HS-5 (cell line): ENCODE data around the gene MLYCD.

Experiments used
- DNase-seq: peaks from one replicate; pipeline ENCODE4 v3.0.0-alpha.2; 2012; ENCODE audit warnings: low read depth

The MLYCD gene

GRCh38 chr16:83925957-83926725 lies 27.2 kb downstream of the MLYCD start:
- DNase-seq = no peak

GRCh38 chr16:83926726-83927397 lies 27.9 kb downstream of the MLYCD start:
- peak; percentile 28 for DNase-seq

GRCh38 chr16:83928341-83929055 lies 29.6 kb downstream of the MLYCD start:
- no peak for DNase-seq

GRCh38 chr16:83929811-83930555 lies 31.1 kb downstream of the MLYCD start:
- DNase-seq = no peak

GRCh38 chr16:83930730-83931500 lies 32.0 kb downstream of the MLYCD start:
- no peak for DNase-seq

GRCh38 chr16:83931556-83931955 lies 32.6 kb downstream of the MLYCD start:
- DNase-seq = no peak

GRCh38 chr16:83932304-83932703 lies 33.4 kb downstream of the MLYCD start:
- DNase-seq = no peak

GRCh38 chr16:83932955-83933673 lies 34.2 kb downstream of the MLYCD start:
- DNase-seq = no peak

GRCh38 chr16:83933885-83934683 lies 35.2 kb downstream of the MLYCD start:
- DNase-seq = no peak

GRCh38 chr16:83934684-83934977 lies 35.7 kb downstream of the MLYCD start:
- DNase-seq = no peak

- DNase-seq = no peak
Measured at GRCh38 chr16:83935005-83935857, 36.3 kb downstream of the MLYCD start.

GRCh38 chr16:83935858-83936255 lies 36.9 kb downstream of the MLYCD start:
- no peak for DNase-seq

GRCh38 chr16:83936581-83937165 lies 37.8 kb downstream of the MLYCD start:
- DNase-seq = no peak

- no peak for DNase-seq
Measured at GRCh38 chr16:83937267-83937666, 38.4 kb downstream of the MLYCD start.

GRCh38 chr16:83937922-83938885 lies 39.3 kb downstream of the MLYCD start:
- DNase-seq = no peak

GRCh38 chr16:83939266-83939855 lies 40.4 kb downstream of the MLYCD start:
- no peak for DNase-seq

GRCh38 chr16:83940119-83940518 lies 41.2 kb downstream of the MLYCD start:
- no peak for DNase-seq
